Duodenal mucosa (tissue), 2 donors: ENCODE results near the gene NPNT.

Experiments
- H3K27ac ChIP-seq: one replicate; pipeline ENCODE4 v1.7.0; 2013; ENCODE audit warnings: low read depth, low read length
- H3K27me3 ChIP-seq, 2 donors: one replicate each; pipeline ENCODE4 v1.7.0; 2013; ENCODE audit warnings: low read length in 2 of 2, control low read depth in 1 of 2; ENCODE audit not compliant: insufficient read depth in 2 of 2, control insufficient read depth in 1 of 2
- H3K36me3 ChIP-seq, 2 donors: one replicate each; pipeline ENCODE4 v1.7.0; 2013; ENCODE audit warnings: low read length in 2 of 2, control low read depth in 1 of 2; ENCODE audit not compliant: insufficient read depth in 2 of 2, control insufficient read depth in 1 of 2
- H3K4me1 ChIP-seq, 2 donors: one replicate each; pipeline ENCODE4 v1.7.0; 2013; ENCODE audit warnings: low read length in 2 of 2, control low read depth in 1 of 2; ENCODE audit not compliant: insufficient read depth in 2 of 2, control insufficient read depth in 1 of 2
- H3K4me3 ChIP-seq, 2 donors: one replicate each; pipeline ENCODE4 v1.7.0; 2013; ENCODE audit warnings: low read length in 2 of 2, low read depth in 1 of 2
- H3K9ac ChIP-seq, 2 donors: one replicate each; pipeline ENCODE4 v1.7.0; 2013; ENCODE audit warnings: low read length in 2 of 2, low read depth in 1 of 2
- H3K9me3 ChIP-seq, 2 donors: one replicate each; pipeline ENCODE4 v1.7.0; 2013; ENCODE audit warnings: low read length in 2 of 2, control low read depth in 1 of 2; ENCODE audit not compliant: control insufficient read depth in 1 of 2

Gene NPNT

GRCh38 chr4:105989485-105990242 is 94.4 kb downstream of the NPNT start:
- H3K27ac ChIP-seq: no peak overlapping the region

GRCh38 chr4:105990933-105991332 is 95.7 kb downstream of the NPNT start:
- Histone ChIP-seq H3K36me3 (no peaks in the 10 kb centered on the region), H3K27me3 (no peaks in the 10 kb centered on the region), H3K27ac (no peak overlapping the region), H3K9ac (no peak overlapping the region), H3K9me3 (no peaks in the 10 kb centered on the region), H3K4me3 (no peak overlapping the region), H3K4me1 (no peaks in the 10 kb centered on the region)

More at GRCh38 chr4:105989485-105990242, 94.4 kb downstream of the NPNT start:
- no peak overlapping the region for H3K9ac ChIP-seq
- H3K4me1 ChIP-seq: no peaks in the 10 kb centered on the region
- no peaks in the 10 kb centered on the region for H3K27me3 ChIP-seq
- H3K36me3 ChIP-seq: no peaks in the 10 kb centered on the region
- no peaks in the 10 kb centered on the region for H3K9me3 ChIP-seq
- H3K4me3 ChIP-seq: no peak overlapping the region

GRCh38 chr4:105991726-105992125 is 96.5 kb downstream of the NPNT start:
- Histone ChIP-seq H3K4me1 (no peaks in the 10 kb centered on the region), H3K27me3 (no peaks in the 10 kb centered on the region), H3K36me3 (no peaks in the 10 kb centered on the region), H3K9me3 (no peaks in the 10 kb centered on the region), H3K27ac (no peak overlapping the region), H3K9ac (no peak overlapping the region), H3K4me3 (no peak overlapping the region)

GRCh38 chr4:105992641-105993305 is 97.5 kb downstream of the NPNT start:
- Histone ChIP-seq H3K27ac (no peak overlapping the region), H3K27me3 (no peaks in the 10 kb centered on the region), H3K4me1 (no peaks in the 10 kb centered on the region), H3K4me3 (no peak overlapping the region), H3K36me3 (no peaks in the 10 kb centered on the region), H3K9ac (no peak overlapping the region), H3K9me3 (no peaks in the 10 kb centered on the region)

DNA sequence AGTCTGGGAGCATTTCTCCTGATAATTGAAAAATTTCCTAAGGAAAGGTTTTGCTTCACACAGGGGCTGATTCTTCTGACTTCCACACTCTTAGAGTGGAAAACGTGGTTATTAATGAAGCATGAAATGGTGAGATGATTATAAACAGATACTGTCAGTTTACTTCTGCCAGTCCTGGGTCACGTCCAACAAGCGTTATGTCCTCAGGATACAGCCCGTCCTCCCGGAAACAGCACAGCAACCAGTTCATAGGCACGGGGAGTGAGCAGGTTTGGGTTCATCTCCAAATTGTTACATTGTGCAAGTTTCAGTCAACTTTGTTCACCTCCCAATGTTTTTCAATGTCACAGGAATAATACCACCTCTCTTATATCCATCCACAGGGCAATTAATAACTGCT is 98.8 kb downstream of the NPNT start:
- Histone ChIP-seq H3K9ac (no peak overlapping the region), H3K27ac (no peak overlapping the region), H3K36me3 (no peaks in the 10 kb centered on the region), H3K9me3 (no peaks in the 10 kb centered on the region), H3K27me3 (no peaks in the 10 kb centered on the region), H3K4me3 (no peak overlapping the region), H3K4me1 (peaks cover 0 to 7% of the 10 kb centered on the region in 2 donors)

GRCh38 chr4:105994841-105995501 is 99.7 kb downstream of the NPNT start:
- H3K4me1 ChIP-seq: peaks cover 0 to 7% of the 10 kb centered on the region in 2 donors
- H3K9me3 ChIP-seq: no peaks in the 10 kb centered on the region
- H3K27me3 ChIP-seq: no peaks in the 10 kb centered on the region
- H3K9ac ChIP-seq: no peak overlapping the region
- no peak overlapping the region for H3K4me3 ChIP-seq
- no peaks in the 10 kb centered on the region for H3K36me3 ChIP-seq
- H3K27ac ChIP-seq: no peak overlapping the region

- Histone ChIP-seq H3K36me3 (no peaks in the 10 kb centered on the region), H3K9me3 (no peaks in the 10 kb centered on the region), H3K4me1 (peaks cover 0 to 7% of the 10 kb centered on the region in 2 donors), H3K27me3 (no peaks in the 10 kb centered on the region), H3K9ac (no peak overlapping the region), H3K27ac (no peak overlapping the region), H3K4me3 (no peak overlapping the region)
These were observed 101.6 kb downstream of the NPNT start for GRCh38 chr4:105996845-105997244.

DNA sequence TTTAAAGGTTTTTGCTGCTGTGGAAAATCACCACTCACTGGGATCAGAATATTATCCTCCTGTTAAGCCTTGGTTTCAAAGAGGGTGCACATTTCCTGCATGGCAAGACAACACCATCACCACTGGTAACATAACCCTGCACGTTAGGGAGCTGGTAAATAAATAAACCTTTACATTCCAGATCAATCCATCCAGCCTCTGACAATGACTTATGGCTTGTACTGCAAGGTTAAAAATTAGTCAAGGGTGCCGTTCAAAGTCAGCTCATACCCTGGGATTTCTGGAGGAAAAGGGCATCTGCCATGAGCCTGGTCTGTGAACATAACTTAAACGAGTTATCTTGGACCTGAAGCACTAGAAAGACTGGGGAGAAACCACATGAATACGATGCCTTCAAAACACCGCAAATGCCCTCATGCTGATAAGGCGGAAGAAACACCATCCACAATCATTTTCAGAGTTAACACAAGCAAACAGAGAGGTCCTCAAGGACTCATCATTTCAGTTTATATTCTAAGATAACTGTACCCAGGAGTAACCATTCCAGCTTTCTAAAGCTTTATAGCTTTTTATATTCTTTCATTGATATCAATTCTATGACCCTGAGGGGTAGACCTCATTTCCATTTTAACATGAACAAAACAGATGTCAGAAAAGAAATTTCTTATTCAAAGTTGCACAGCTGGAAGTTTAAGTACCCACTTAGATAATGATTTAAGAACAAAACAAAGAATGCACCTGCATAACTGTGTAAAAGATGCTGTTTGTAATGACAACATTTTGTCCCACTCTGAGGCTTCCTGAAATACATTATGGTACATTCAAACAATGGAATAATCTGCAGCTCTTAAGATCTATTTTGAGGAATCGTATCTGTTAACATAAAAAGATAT is 103.1 kb downstream of the NPNT start:
- Histone ChIP-seq H3K4me3 (no peak overlapping the region), H3K4me1 (peaks cover 0 to 7% of the 10 kb centered on the region in 2 donors), H3K36me3 (no peaks in the 10 kb centered on the region), H3K27ac (no peak overlapping the region), H3K9ac (no peak overlapping the region), H3K27me3 (no peaks in the 10 kb centered on the region), H3K9me3 (no peaks in the 10 kb centered on the region)

DNA sequence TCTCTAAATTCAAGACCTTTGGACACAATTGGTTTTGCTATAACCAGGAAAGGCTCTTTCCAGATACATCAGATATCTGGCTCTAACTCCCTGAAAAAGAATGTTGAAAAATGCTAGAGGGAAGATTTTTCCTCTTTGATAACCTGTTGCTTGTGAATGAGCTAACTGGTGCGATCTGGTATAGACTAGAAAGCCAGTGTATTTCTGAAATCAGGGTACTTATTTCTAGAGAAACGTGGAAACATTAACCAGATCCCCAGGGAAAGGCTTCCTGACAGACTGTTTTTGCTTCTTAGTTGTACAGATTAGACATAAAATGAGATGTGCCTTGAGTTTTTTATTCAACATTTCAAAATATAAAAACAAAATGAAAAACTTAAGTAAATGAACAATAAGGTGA is 107.7 kb downstream of the NPNT start:
- Histone ChIP-seq H3K9ac (no peak overlapping the region), H3K36me3 (no peaks in the 10 kb centered on the region), H3K4me1 (peaks cover 0 to 7% of the 10 kb centered on the region in 2 donors), H3K4me3 (no peak overlapping the region), H3K27me3 (no peaks in the 10 kb centered on the region), H3K9me3 (no peaks in the 10 kb centered on the region), H3K27ac (no peak overlapping the region)
